Astrocyte (in vitro differentiated cells and primary cell): ENCODE measurements around the gene ELANE.

Source experiments
- CTCF ChIP-seq: IDR thresholded peaks from 2 replicates; pipeline ENCODE4 v1.5.1; 2011; ENCODE audit warnings: low read depth, mild to moderate bottlenecking, inconsistent platforms, low read length, moderate library complexity; ENCODE audit not compliant: insufficient read depth
- EZH2 ChIP-seq: IDR thresholded peaks from 2 replicates; pipeline ENCODE4 v1.6.1; 2012; ENCODE audit warnings: mild to moderate bottlenecking, low read length, inconsistent platforms; ENCODE audit not compliant: insufficient read depth

- no peak for TF ChIP-seq CTCF
- no peak for TF ChIP-seq EZH2
These were observed 26.0 kb upstream of the ELANE start for GRCh38 chr19:825897-826644.
